GM23338 (cell line): ENCODE measurements around the gene CD63. TPM values are rescaled to one million over a fixed set of nuclear protein-coding genes. Genes with fewer than 3 reads are reported as not detected.
A peak's percentile ranks its signal among the peaks of the same experiment; 100 is the strongest.

Experiments
- ATAC-seq: fragments of 200-7000 bp; cut with Tn5 transposase; 3 replicates; pipeline ENCODE4 v1.9.1; 2020
- DNase-seq: peaks from one replicate; pipeline ENCODE4 v3.0.0-alpha.2; 2015; ENCODE audit warnings: low spot score
- H2AFZ ChIP-seq: fragments of 200-600 bp; sonication (generic); 2 replicates; pipeline ENCODE4 v1.8.0; 2016; ENCODE audit warnings: antibody characterized with exemption, mild to moderate bottlenecking, moderate library complexity
- H3F3A ChIP-seq: fragments of 200-600 bp; sonication (generic); replicated peaks from 2 replicates; pipeline ENCODE4 v1.8.0; 2017; ENCODE audit warnings: antibody characterized with exemption, mixed run types, low read depth
- H3K27ac ChIP-seq: fragments of 200-600 bp; sonication (generic); 2 replicates; pipeline ENCODE4 v1.6.1; 2016; ENCODE audit warnings: low read depth
- H3K27me3 ChIP-seq: fragments of 200-600 bp; sonication (generic); 2 replicates; pipeline ENCODE4 v1.8.0; 2016; ENCODE audit warnings: mild to moderate bottlenecking, mixed run types, moderate library complexity; ENCODE audit not compliant: insufficient read depth
- H3K36me3 ChIP-seq: fragments of 200-600 bp; sonication (generic); 2 replicates; pipeline ENCODE4 v1.8.0; 2016; ENCODE audit warnings: mild to moderate bottlenecking; ENCODE audit not compliant: insufficient read depth
- H3K4me1 ChIP-seq: fragments of 200-600 bp; sonication (generic); 2 replicates; pipeline ENCODE4 v1.8.0; 2016; ENCODE audit warnings: mild to moderate bottlenecking, moderate library complexity; ENCODE audit not compliant: insufficient read depth
- H3K4me2 ChIP-seq: fragments of 200-600 bp; sonication (generic); 2 replicates; pipeline ENCODE4 v1.7.1; 2017; ENCODE audit warnings: mixed run types
- H3K4me3 ChIP-seq: fragments of 200-600 bp; sonication (generic); 2 replicates; pipeline ENCODE4 v1.6.1; 2016; ENCODE audit warnings: mixed run types
- H3K79me2 ChIP-seq: fragments of 200-600 bp; sonication (generic); replicated peaks from 2 replicates; pipeline ENCODE4 v1.8.0; 2017; ENCODE audit warnings: mild to moderate bottlenecking; ENCODE audit not compliant: insufficient read depth
- H3K9me2 ChIP-seq: fragments of 200-600 bp; sonication (generic); 2 replicates; pipeline ENCODE4 v1.8.0; 2017; ENCODE audit not compliant: insufficient read depth
- H4K20me1 ChIP-seq: fragments of 200-600 bp; sonication (generic); replicated peaks from 2 replicates; pipeline ENCODE4 v1.8.0; 2017; ENCODE audit warnings: mild to moderate bottlenecking; ENCODE audit not compliant: insufficient read depth
- H3K27ac Mint-ChIP-seq: 2 replicates; pipeline ENCODE4 v1.8.0; 2020; ENCODE audit warnings: inconsistent platforms, mild to moderate bottlenecking, moderate library complexity, mixed read lengths
- H3K27me3 Mint-ChIP-seq: 3 replicates; pipeline ENCODE4 v1.8.0; 2022; ENCODE audit warnings: low read depth, mild to moderate bottlenecking, moderate library complexity, mixed read lengths, inconsistent platforms; ENCODE audit not compliant: insufficient read depth, poor library complexity
- H3K36me3 Mint-ChIP-seq: 3 replicates; pipeline ENCODE4 v1.8.0; 2021; ENCODE audit warnings: low read depth, mild to moderate bottlenecking, inconsistent platforms, moderate library complexity, mixed read lengths
- H3K4me1 Mint-ChIP-seq: 3 replicates; pipeline ENCODE4 v1.8.0; 2020; ENCODE audit warnings: mild to moderate bottlenecking, inconsistent platforms, mixed read lengths
- H3K4me3 Mint-ChIP-seq: 3 replicates; pipeline ENCODE4 v1.8.0; 2021; ENCODE audit warnings: moderate library complexity, mild to moderate bottlenecking, inconsistent platforms, mixed read lengths
- H3K9me3 Mint-ChIP-seq: 3 replicates; pipeline ENCODE4 v1.8.0; 2020; ENCODE audit warnings: moderate library complexity, mild to moderate bottlenecking, inconsistent platforms, mixed read lengths
- CREB1 ChIP-seq: fragments of 250-450 bp; sonication (Bioruptor Pico); IDR thresholded peaks from 2 replicates; pipeline ENCODE4 v1.5.0; 2020; ENCODE audit warnings: low read depth, mild to moderate bottlenecking, moderate library complexity
- EZH2 ChIP-seq: fragments of 200-600 bp; sonication (generic); IDR thresholded peaks from one replicate; pipeline ENCODE4 v1.8.0; 2017; ENCODE audit warnings: antibody characterized with exemption, mild to moderate bottlenecking, low read depth; ENCODE audit not compliant: unreplicated experiment
- POLR2AphosphoS5 ChIP-seq: IDR thresholded peaks from 2 replicates; pipeline ENCODE4 v1.6.1; 2016; ENCODE audit warnings: antibody characterized with exemption, low read depth
- ZNF114 ChIP-seq: fragments of 250-450 bp; sonication (Bioruptor Pico); IDR thresholded peaks from 2 replicates; pipeline ENCODE4 v1.5.0; 2020; ENCODE audit warnings: mild to moderate bottlenecking, moderate library complexity
- polyA plus RNA-seq: library from polyadenylated mRNA; unstranded; fragments of >200 nt; fragmentation: Nextera tagmentation; extraction: Ambion mirVana; gene quantifications from 2 replicates; pipeline ENCODE4 v1.2.1, GENCODE V29; 2016
- total RNA-seq: library from RNA; depleted of rRNA; stranded (reverse); fragments of >200 nt; shearing (Covaris generic); gene quantifications from 2 replicates; pipeline ENCODE4 v1.2.3, GENCODE V29; 2014
- TF ChIP-seq, protein P1 (sequence below): IDR thresholded peaks from 2 replicates; pipeline ENCODE4 v1.6.1; 2016; ENCODE audit warnings: antibody characterized with exemption
- TF ChIP-seq, protein P2 (sequence below): fragments of 250-450 bp; sonication (Bioruptor Pico); IDR thresholded peaks from 2 replicates; pipeline ENCODE4 v1.5.0; 2020; ENCODE audit warnings: mild to moderate bottlenecking, moderate library complexity
- TF ChIP-seq, protein P3 (sequence below): IDR thresholded peaks from one replicate; pipeline ENCODE4 v1.6.1; 2018; ENCODE audit warnings: antibody characterized with exemption; ENCODE audit not compliant: unreplicated experiment
- TF ChIP-seq, protein P4 (sequence below), 2 experiments: fragments of 200-600 bp in 1 of 2; sonication (generic) in 1 of 2; conservative IDR thresholded peaks; 2 replicates each; pipeline versions ENCODE4 v1.5.1 to v1.6.1; 2016 to 2017; ENCODE audit warnings: antibody characterized with exemption in 2 of 2, low read depth in 2 of 2, mild to moderate bottlenecking in 2 of 2, moderate library complexity in 1 of 2

The CD63 gene
- total and polyA plus RNA-seq, 2 experiments from 2014 or later, result 294 to 685 TPM

DNA sequence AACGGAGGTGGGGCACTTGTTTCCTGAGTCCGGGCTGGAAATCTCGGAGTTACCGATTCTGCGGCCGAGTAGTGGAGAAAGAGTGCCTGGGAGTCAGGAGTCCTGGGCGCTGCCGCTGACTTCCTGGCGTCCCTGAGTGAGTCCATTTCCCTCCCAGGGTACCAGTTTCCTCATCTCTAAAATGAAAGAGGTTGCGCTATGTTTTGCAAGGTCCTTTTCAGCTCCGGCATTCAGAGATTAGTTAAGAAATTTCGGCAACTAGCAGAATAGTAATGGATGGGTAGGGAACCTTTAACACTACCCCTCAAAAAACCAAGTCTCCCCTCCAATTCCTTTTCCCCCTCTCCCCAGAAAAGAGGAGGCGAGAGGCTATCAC, 12.2 kb downstream of the CD63 start:
- peaks cover 28% of the 10 kb centered on the region for H3K27me3 Mint-ChIP-seq
- peak overlapping the region; percentile 98 for H3K4me2 ChIP-seq
- H3K4me1 Mint-ChIP-seq, result peaks cover 35% of the 10 kb centered on the region
- DNase-seq, result no peak
- peaks cover 8% of the 10 kb centered on the region; the same call in 1 of the 2 replicates for H3K27me3 ChIP-seq
- peaks cover 4% of the 10 kb centered on the region; the same call in 2 of the 3 replicates for H3K36me3 Mint-ChIP-seq
- H3K9me2 ChIP-seq, result no peaks in the 10 kb centered on the region
- H3K4me3 Mint-ChIP-seq, result peak overlapping the region; percentile 82
- no peak for ATAC-seq
- peak overlapping the region; percentile 98 for H2AFZ ChIP-seq
- peak overlapping the region; percentile 97 for H3K27ac ChIP-seq
- peaks cover 16% of the 10 kb centered on the region; the same call in 1 of the 2 replicates for H3F3A ChIP-seq
- H3K4me3 ChIP-seq, result peak overlapping the region; percentile 94
- H3K4me1 ChIP-seq, result peaks cover 37% of the 10 kb centered on the region
- peaks cover 10% of the 10 kb centered on the region; the same call in 1 of the 2 replicates for H3K79me2 ChIP-seq
- peaks cover 6% of the 10 kb centered on the region; the same call in 2 of the 3 replicates for H3K9me3 Mint-ChIP-seq
- TF ChIP-seq EZH2 (no peak), POLR2AphosphoS5 (no peak), ZNF114 (CRISPR knock-in tag) (no peak), CREB1 (CRISPR knock-in tag) (no peak; the same call in 1 of the 2 replicates)
- TF ChIP-seq, protein P1, sequence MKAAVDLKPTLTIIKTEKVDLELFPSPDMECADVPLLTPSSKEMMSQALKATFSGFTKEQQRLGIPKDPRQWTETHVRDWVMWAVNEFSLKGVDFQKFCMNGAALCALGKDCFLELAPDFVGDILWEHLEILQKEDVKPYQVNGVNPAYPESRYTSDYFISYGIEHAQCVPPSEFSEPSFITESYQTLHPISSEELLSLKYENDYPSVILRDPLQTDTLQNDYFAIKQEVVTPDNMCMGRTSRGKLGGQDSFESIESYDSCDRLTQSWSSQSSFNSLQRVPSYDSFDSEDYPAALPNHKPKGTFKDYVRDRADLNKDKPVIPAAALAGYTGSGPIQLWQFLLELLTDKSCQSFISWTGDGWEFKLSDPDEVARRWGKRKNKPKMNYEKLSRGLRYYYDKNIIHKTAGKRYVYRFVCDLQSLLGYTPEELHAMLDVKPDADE, result 0 out of 2 replicates have a peak, but pooled peaks have one; percentile 46
- TF ChIP-seq, protein P2, sequence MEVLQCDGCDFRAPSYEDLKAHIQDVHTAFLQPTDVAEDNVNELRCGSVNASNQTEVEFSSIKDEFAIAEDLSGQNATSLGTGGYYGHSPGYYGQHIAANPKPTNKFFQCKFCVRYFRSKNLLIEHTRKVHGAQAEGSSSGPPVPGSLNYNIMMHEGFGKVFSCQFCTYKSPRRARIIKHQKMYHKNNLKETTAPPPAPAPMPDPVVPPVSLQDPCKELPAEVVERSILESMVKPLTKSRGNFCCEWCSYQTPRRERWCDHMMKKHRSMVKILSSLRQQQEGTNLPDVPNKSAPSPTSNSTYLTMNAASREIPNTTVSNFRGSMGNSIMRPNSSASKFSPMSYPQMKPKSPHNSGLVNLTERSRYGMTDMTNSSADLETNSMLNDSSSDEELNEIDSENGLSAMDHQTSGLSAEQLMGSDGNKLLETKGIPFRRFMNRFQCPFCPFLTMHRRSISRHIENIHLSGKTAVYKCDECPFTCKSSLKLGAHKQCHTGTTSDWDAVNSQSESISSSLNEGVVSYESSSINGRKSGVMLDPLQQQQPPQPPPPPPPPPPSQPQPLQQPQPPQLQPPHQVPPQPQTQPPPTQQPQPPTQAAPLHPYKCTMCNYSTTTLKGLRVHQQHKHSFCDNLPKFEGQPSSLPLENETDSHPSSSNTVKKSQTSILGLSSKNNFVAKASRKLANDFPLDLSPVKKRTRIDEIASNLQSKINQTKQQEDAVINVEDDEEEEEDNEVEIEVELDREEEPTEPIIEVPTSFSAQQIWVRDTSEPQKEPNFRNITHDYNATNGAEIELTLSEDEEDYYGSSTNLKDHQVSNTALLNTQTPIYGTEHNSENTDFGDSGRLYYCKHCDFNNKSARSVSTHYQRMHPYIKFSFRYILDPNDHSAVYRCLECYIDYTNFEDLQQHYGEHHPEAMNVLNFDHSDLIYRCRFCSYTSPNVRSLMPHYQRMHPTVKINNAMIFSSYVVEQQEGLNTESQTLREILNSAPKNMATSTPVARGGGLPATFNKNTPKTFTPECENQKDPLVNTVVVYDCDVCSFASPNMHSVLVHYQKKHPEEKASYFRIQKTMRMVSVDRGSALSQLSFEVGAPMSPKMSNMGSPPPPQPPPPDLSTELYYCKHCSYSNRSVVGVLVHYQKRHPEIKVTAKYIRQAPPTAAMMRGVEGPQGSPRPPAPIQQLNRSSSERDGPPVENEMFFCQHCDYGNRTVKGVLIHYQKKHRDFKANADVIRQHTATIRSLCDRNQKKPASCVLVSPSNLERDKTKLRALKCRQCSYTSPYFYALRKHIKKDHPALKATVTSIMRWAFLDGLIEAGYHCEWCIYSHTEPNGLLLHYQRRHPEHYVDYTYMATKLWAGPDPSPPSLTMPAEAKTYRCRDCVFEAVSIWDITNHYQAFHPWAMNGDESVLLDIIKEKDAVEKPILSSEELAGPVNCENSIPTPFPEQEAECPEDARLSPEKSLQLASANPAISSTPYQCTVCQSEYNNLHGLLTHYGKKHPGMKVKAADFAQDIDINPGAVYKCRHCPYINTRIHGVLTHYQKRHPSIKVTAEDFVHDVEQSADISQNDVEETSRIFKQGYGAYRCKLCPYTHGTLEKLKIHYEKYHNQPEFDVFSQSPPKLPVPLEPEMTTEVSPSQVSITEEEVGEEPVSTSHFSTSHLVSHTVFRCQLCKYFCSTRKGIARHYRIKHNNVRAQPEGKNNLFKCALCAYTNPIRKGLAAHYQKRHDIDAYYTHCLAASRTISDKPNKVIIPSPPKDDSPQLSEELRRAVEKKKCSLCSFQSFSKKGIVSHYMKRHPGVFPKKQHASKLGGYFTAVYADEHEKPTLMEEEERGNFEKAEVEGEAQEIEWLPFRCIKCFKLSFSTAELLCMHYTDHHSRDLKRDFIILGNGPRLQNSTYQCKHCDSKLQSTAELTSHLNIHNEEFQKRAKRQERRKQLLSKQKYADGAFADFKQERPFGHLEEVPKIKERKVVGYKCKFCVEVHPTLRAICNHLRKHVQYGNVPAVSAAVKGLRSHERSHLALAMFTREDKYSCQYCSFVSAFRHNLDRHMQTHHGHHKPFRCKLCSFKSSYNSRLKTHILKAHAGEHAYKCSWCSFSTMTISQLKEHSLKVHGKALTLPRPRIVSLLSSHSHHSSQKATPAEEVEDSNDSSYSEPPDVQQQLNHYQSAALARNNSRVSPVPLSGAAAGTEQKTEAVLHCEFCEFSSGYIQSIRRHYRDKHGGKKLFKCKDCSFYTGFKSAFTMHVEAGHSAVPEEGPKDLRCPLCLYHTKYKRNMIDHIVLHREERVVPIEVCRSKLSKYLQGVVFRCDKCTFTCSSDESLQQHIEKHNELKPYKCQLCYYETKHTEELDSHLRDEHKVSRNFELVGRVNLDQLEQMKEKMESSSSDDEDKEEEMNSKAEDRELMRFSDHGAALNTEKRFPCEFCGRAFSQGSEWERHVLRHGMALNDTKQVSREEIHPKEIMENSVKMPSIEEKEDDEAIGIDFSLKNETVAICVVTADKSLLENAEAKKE (CRISPR knock-in tag), result no peak
- TF ChIP-seq, protein P3, sequence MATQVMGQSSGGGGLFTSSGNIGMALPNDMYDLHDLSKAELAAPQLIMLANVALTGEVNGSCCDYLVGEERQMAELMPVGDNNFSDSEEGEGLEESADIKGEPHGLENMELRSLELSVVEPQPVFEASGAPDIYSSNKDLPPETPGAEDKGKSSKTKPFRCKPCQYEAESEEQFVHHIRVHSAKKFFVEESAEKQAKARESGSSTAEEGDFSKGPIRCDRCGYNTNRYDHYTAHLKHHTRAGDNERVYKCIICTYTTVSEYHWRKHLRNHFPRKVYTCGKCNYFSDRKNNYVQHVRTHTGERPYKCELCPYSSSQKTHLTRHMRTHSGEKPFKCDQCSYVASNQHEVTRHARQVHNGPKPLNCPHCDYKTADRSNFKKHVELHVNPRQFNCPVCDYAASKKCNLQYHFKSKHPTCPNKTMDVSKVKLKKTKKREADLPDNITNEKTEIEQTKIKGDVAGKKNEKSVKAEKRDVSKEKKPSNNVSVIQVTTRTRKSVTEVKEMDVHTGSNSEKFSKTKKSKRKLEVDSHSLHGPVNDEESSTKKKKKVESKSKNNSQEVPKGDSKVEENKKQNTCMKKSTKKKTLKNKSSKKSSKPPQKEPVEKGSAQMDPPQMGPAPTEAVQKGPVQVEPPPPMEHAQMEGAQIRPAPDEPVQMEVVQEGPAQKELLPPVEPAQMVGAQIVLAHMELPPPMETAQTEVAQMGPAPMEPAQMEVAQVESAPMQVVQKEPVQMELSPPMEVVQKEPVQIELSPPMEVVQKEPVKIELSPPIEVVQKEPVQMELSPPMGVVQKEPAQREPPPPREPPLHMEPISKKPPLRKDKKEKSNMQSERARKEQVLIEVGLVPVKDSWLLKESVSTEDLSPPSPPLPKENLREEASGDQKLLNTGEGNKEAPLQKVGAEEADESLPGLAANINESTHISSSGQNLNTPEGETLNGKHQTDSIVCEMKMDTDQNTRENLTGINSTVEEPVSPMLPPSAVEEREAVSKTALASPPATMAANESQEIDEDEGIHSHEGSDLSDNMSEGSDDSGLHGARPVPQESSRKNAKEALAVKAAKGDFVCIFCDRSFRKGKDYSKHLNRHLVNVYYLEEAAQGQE, result no peak
- TF ChIP-seq, protein P4, sequence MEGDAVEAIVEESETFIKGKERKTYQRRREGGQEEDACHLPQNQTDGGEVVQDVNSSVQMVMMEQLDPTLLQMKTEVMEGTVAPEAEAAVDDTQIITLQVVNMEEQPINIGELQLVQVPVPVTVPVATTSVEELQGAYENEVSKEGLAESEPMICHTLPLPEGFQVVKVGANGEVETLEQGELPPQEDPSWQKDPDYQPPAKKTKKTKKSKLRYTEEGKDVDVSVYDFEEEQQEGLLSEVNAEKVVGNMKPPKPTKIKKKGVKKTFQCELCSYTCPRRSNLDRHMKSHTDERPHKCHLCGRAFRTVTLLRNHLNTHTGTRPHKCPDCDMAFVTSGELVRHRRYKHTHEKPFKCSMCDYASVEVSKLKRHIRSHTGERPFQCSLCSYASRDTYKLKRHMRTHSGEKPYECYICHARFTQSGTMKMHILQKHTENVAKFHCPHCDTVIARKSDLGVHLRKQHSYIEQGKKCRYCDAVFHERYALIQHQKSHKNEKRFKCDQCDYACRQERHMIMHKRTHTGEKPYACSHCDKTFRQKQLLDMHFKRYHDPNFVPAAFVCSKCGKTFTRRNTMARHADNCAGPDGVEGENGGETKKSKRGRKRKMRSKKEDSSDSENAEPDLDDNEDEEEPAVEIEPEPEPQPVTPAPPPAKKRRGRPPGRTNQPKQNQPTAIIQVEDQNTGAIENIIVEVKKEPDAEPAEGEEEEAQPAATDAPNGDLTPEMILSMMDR (conservative IDR thresholded peaks at IDR 0.05; ENCODE audit: low read depth in 2 of 2), result no peak
- peak overlapping the region; percentile 71; the same call in 1 of the 2 replicates for H3K27ac Mint-ChIP-seq
- H3K36me3 ChIP-seq, result no peaks in the 10 kb centered on the region
- H4K20me1 ChIP-seq, result no peaks in the 10 kb centered on the region
